WERI-Rb-1 (cell line): ENCODE results near the gene DIPK1B.

ENCODE experiments used
- DNase-seq: peaks from one replicate; pipeline ENCODE4 v3.0.0-alpha.2; 2020
- H3K27ac ChIP-seq: fragments of 250-450 bp; sonication (Bioruptor Pico); 2 replicates; pipeline ENCODE4 v1.5.1; 2020; ENCODE audit warnings: mild to moderate bottlenecking, moderate library complexity
- H3K27me3 ChIP-seq: fragments of 250-450 bp; sonication (Bioruptor Pico); 2 replicates; pipeline ENCODE4 v1.5.1; 2021; ENCODE audit warnings: mild to moderate bottlenecking, low read depth, moderate library complexity; ENCODE audit not compliant: insufficient read depth, severe bottlenecking
- H3K36me3 ChIP-seq: fragments of 250-450 bp; sonication (Bioruptor Pico); 2 replicates; pipeline ENCODE4 v1.5.1; 2020; ENCODE audit warnings: mild to moderate bottlenecking, moderate library complexity
- H3K4me3 ChIP-seq: 2 replicates; pipeline ENCODE4 v1.5.1; 2011; ENCODE audit warnings: low read depth, mild to moderate bottlenecking, control low read depth, low read length
- H3K9me3 ChIP-seq: fragments of 250-450 bp; sonication (Bioruptor Pico); 2 replicates; pipeline ENCODE4 v1.5.1; 2021; ENCODE audit warnings: mild to moderate bottlenecking, moderate library complexity; ENCODE audit not compliant: severe bottlenecking
- TF ChIP-seq, protein P1 (sequence below): IDR thresholded peaks from 2 replicates; pipeline ENCODE4 v1.5.1; 2011; ENCODE audit warnings: low read depth, mild to moderate bottlenecking, control low read depth, inconsistent platforms, low read length

DIPK1B gene

DNA sequence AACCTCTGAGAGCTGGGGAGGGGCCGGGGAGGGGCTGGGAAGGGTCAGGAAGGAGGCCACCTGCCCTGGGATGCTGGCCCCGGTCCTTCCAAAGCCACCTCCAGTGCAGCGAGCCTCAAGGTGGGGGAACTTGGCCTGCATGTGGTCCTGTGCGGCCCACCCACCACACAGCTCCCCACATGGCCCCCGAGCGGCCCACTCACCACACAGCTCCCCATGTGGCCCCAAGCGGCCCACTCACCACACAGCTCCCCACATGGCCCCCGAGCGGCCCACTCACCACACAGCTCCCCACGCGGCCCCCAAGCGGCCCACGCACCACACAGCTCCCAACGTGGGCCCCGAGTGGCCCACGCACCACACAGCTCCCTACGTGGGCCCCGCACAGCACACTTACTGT lies 32.4 kb downstream of the DIPK1B start:
- TF ChIP-seq, protein P1, sequence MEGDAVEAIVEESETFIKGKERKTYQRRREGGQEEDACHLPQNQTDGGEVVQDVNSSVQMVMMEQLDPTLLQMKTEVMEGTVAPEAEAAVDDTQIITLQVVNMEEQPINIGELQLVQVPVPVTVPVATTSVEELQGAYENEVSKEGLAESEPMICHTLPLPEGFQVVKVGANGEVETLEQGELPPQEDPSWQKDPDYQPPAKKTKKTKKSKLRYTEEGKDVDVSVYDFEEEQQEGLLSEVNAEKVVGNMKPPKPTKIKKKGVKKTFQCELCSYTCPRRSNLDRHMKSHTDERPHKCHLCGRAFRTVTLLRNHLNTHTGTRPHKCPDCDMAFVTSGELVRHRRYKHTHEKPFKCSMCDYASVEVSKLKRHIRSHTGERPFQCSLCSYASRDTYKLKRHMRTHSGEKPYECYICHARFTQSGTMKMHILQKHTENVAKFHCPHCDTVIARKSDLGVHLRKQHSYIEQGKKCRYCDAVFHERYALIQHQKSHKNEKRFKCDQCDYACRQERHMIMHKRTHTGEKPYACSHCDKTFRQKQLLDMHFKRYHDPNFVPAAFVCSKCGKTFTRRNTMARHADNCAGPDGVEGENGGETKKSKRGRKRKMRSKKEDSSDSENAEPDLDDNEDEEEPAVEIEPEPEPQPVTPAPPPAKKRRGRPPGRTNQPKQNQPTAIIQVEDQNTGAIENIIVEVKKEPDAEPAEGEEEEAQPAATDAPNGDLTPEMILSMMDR, result no peak
- no peak overlapping the region for H3K27ac ChIP-seq
- no peaks in the 10 kb centered on the region for H3K9me3 ChIP-seq
- no peaks in the 10 kb centered on the region for H3K36me3 ChIP-seq
- no peak overlapping the region for H3K4me3 ChIP-seq
- DNase-seq, result no peak
- no peaks in the 10 kb centered on the region for H3K27me3 ChIP-seq

DNA sequence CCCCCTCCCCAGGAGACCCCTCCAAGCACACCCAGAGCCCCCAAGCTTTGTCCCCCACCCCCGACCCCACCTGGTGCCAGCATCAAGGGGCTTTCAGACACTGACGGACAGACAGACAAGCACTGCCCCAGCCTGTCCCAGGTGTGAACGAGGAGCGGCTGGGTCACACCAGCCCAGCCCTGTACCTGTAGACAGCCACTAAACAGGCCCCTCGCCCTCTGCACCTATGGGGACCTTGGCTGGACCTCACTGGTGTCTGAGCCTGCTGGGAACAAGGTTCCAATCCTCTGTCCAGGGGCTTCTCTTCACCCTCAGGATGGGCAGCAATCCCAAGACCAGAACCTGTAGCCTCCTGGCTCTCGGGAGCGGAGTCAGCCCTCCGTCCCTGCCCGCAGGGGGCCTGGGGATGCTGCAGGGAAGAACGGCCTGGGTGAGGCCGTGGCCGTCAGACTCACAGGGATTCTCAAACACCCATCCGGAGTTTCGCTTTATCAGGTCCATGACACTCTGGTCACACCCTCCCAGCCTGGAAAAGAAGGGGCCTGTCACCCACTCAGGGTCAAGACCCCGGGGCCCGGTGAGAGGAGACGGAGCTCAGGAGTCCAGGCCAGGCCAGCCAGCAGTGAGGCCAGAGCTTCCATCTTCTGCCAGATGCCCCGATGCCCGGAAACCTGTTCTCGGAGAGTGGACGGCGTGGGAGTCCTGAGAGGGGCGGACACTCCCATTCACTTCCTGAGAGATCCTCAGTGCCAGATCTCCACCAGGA lies 33.2 kb downstream of the DIPK1B start:
- Histone ChIP-seq H3K36me3 (no peaks in the 10 kb centered on the region), H3K27me3 (no peaks in the 10 kb centered on the region), H3K27ac (no peak overlapping the region), H3K4me3 (no peak overlapping the region), H3K9me3 (no peaks in the 10 kb centered on the region)
- no peak for DNase-seq
- TF ChIP-seq, protein P1, result no peak

DNA sequence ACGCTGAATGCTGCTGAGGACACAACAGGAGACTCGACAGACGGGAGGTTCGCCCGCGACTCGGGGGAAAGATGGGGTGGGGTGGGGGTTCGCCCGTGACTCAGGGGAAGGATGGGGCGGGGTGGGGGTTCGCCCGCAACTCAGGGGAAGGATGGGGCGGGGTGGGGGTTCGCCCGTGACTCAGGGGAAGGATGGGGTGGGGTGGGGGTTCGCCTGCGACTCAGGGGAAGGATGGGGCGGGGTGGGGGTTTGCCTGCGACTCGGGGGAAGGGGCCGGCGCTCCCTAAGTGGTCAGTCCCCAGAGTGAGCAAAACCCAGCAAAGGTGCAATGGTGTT lies 33.8 kb downstream of the DIPK1B start:
- TF ChIP-seq, protein P1, result no peak
- no peaks in the 10 kb centered on the region for H3K9me3 ChIP-seq
- no peak overlapping the region for H3K27ac ChIP-seq
- no peak overlapping the region for H3K4me3 ChIP-seq
- H3K36me3 ChIP-seq, result no peaks in the 10 kb centered on the region
- H3K27me3 ChIP-seq, result no peaks in the 10 kb centered on the region
- DNase-seq, result no peak

- no peak for DNase-seq
- H3K9me3 ChIP-seq, result no peaks in the 10 kb centered on the region
- H3K27me3 ChIP-seq, result no peaks in the 10 kb centered on the region
- H3K36me3 ChIP-seq, result no peaks in the 10 kb centered on the region
- TF ChIP-seq, protein P1, result no peak
- no peak overlapping the region for H3K4me3 ChIP-seq
- H3K27ac ChIP-seq, result no peak overlapping the region
Measured at GRCh38 chr9:136746621-136747020, 34.2 kb downstream of the DIPK1B start.

DNA sequence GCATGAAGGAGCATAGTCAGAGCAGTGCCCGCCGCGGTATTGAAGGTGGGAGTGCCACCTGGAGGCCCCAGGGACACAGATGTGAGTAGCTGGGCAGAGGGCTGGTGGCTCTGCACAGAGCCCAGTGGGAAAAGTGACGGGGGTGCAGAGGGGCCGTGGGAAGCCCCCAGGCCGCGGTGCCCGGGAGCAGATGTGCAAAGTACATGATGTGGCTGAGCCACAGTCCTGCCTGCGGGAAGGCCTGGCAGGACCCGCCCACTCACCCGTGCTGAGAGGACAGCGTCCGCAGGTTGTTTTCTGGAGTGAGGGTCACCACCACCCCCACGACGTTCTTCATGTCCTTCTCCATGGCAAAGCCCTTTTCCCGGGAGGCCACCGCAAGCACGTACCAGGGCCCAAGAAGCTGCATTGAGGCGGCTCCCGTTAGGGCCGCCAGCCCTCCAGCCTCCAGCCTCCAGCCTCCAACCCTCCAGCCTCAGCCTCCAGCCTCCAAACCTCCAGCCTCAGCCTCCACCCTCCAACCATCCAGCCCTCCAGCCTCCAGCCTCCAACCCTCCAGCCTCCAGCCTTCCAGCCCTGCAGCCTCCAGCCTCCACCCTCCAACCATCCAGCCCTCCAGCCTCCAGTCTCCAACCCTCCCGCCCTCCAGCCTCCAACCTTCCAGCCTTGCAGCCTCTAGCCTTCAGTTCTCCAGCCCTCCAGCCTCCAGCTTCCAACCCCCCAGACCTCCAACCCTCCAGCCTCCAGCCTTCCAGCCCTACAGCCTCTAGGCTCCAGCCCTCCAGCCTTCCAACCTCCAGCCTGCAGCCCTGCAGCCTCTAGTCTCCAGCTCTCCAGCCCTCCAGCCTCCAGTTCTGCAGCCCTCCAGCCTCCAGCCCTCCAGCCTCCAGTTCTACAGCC lies 35.0 kb downstream of the DIPK1B start:
- no peaks in the 10 kb centered on the region for H3K27me3 ChIP-seq
- H3K9me3 ChIP-seq, result no peaks in the 10 kb centered on the region
- no peaks in the 10 kb centered on the region for H3K36me3 ChIP-seq
- TF ChIP-seq, protein P1, result no peak
- H3K4me3 ChIP-seq, result no peak overlapping the region
- no peak overlapping the region for H3K27ac ChIP-seq
- no peak for DNase-seq
